GF-D8 (cell line): ENCODE data around the gene CCNY.
"Not testable (repeated sequence)": the region's sequence is repeated elsewhere in the genome, so short reads cannot be mapped to it uniquely, and the experiment has no call there.

Experiments used
- DNase-seq: peaks from one replicate; lab custom pipeline; 2025; lab: John Stamatoyannopoulos, UW

CCNY gene

DNA sequence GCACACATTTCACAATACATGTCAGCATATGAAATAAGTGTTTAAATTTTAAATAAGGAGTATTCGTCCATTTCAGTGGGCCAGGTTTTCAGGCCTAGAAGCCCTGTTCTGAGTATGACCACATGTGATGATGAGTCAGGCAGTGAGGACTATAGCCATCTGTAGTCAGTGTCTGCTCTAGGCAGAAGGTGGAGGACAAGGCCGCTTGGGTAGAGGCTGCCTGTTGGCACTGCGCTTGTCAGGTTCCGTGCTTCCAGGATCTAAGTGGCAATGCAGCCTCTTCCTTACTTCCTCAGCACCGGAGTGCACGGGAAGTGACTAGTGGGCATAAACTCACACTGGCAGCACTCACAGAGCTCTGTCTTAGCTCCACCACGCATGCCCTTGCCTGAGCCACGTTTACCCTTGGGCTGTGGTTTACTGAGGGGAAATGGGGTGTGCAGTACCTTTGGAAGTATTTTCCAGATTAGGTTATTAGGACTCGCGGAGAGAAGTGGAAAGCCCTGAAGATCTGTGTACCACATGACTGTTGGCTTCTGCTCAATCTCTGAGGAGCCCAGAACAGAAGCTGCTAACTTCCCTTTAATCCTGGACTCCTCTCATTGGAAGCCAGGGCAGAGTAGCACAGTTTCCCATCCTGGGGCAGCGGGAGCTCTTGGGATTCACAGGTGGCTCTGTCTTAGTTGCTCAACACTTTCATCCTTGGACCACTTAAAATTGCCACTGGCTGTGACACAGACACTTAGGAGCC is 181.3 kb downstream of the CCNY start:
- no peak for DNase-seq

DNA sequence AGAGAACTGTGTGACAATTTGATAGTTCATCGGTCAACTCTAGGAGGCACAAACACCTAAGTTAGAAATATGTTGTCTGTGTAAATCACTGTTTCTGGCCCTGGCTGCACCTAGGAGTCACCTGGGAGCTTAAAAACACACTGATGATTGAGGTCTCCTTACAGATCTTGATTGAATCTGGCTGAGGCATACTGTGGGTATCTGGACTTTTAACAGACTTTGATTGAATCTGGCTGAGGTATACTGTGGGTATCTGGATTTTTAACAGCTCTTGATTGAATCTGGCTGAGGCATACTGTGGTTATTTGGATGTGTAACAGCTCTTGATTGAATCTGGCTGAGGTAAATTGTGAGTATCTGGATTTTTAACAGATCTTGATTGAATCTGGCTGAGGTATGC is 181.9 kb downstream of the CCNY start:
- not testable (repeated sequence) for DNase-seq

- DNase-seq, result no peak
Measured at GRCh38 chr10:35520996-35521395, 184.7 kb downstream of the CCNY start.

DNA sequence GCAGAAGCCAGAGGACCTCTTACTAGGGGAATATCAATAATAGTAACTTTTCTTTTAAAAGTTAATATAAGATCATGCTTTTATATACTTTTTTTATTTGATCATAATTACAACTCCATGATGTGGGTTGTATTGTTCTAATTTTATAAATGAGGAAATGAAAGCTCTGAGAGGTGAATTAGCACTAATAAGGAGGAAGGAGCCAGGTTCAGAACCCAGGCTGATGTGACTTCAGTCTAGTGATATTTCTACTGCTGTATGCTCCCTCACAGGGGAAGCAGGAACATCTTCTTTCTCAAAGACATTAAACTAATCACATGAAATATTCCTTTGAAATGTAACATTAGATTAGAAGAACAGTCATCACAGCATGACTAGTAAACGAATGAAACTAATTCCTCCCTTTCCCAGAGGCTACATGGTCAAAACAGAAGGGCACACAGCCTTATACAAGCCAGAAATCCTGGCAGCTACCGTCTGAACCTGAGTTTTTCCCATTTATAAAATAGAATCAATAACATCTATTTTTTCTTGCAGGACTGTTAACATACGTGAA is 187.4 kb downstream of the CCNY start:
- no peak for DNase-seq

DNA sequence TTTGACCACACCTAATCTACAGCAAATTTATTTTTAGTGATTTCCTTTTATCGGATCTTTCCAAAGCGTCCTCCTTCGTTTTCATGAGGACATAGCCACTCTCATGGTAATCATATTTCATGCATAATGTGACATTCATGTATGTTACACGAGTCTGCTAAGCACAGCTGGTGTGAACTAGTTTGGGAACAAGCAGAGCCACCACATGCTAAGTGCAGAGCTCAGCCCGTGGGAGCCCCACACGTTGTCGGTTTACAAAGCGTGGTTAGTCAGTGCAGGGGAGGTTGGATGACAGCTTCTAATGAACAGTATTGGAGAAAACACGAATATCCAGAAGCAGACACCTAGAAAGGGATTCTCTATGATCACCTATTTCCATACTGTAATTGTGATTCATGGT is 190.4 kb downstream of the CCNY start:
- no peak for DNase-seq

DNA sequence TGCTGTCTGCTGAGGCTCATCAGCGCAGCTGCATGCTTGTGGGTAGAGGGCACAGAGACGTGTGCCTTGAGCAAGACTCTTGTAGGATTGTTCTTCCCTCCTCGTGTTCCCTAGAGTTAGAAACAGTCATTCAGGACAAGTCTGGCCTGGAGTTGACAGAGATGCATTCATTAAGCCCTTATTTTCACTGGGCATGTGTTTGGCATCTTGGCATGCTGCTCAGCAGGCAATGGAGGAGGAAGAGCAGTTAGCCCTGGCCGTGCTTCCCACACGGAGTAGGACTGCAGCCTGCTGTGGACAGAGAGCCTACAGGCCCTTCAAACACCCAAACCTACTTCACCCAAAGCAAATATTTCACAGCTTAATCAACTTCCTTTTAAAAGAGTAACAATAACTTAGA is 195.8 kb downstream of the CCNY start:
- no peak for DNase-seq

DNA sequence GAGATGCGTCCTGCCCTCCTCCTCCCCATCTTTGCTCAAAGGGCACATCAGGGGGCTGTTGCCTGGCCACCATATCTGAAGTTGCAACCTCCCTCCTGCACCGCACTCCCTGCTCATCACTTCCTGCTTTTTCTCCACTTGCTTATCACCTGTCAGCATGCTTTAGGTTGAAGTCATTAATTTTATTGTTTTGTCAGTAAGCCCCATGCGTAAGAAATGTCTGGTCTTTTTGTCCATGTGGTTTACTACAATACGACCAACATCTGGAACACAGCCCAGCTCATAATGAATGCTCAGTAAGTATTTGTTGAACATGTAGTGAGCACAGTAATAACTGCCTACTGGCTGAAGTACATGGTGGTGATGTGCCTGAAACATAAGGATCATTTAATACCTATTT is 197.3 kb downstream of the CCNY start:
- DNase-seq, result no peak

DNA sequence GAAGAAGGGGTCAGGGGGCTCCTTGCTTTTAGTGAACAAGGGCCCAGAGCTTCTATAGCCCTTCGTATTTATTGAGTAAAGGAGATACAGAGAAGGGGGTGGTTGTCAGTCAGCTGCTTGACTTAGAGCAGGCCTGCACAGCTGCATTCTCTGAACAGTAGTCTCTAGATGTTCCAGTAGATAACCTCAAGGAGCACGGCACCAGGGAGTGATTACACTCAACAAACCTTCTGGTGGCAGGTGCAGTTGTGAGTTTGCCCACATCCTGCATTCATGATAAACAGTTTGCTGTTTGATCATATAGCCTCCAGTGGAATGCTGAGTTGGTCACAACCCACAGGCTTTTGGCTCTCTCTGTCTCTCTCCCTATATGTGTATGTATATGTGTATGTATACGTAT is 198.8 kb downstream of the CCNY start:
- DNase-seq, result no peak

DNA sequence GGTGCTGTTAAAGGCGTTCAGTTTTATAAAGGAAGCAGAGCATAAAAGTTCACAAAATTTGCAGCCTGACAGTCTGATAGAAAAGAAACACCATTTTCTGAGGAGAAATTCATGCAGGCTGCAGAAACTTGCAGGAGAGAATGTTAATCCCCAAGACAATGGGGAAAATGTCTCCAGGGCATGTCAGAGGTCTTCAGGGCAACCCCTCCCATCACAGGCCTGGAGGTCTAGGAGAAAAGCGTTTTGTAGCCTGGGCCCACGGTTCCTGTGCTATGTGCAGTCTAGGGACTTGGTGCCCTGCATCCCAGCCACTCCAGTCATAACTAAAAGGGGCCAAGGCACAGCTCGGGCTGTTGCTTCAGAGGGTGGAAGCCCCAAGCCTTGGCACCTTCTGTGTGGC is 200.5 kb downstream of the CCNY start:
- no peak for DNase-seq

- not testable (repeated sequence) for DNase-seq
Measured at GRCh38 chr10:35537925-35538324, 201.6 kb downstream of the CCNY start.

GRCh38 chr10:35540296-35541164 is 204.2 kb downstream of the CCNY start:
- DNase-seq, result no peak

DNA sequence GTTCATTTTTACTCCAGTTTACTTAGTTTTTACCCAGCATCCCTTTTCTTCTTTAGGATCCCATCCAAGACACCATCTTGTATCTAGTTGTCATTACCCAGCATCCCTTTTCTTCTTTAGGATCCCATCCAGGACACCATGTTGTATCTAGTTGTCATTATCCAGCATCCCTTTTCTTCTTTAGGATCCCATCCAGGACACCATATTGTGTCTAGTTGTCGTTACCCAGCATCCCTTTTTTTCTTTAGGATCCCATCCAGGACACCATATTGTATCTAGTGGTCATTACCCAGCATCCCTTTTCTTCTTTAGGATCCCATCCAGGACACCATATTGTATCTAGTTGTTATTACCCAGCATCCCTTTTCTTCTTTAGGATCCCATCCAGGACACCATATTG is 205.4 kb downstream of the CCNY start:
- no peak for DNase-seq

DNA sequence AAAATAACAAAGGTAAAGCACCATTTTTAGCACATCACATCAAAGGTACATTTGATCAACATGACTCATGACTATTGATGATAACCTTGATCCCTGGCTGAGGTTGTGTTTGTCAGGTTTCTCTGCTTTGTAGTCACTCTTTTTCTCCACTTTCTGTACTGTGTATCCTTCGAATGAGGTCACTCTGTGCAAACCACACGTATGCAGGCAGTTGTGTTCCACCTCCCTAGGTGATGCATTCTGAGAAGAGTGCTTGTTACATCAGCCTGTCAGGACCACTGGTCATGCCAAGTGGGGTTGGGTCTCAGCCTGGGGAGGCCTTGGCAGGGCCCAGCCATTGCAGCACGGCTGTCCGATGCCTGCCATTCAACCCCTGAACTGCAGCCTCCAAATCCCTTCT is 206.0 kb downstream of the CCNY start:
- DNase-seq, result no peak

DNA sequence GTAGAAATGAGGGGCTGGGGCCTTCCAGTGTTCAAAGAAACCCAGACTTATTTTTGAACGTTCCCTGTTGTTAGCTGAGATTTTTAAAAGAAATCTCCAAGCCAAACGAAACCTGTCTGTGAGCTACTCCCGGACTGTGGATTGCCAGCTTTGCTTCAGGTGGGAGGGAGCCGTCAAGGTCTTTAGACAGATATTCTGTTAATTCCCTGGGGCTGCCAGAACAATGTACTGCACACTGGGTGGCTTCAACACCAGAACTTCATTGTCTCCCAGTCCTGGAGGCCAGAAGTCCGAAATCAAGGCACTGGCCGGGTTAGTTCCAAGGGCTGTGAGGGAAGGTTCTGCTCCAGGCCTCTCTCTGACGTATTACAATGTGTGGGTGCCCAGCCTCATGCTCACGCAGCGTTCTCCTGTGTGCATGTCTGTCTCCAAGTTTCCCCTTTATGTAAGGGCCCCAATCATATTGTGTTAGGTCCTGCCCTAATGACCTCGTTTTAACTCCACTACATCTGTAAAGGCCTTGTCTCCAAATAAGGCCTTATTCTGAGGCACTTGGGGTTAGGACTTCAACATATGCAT is 208.9 kb downstream of the CCNY start:
- DNase-seq, result no peak

GRCh38 chr10:35545878-35546590 is 209.7 kb downstream of the CCNY start:
- no peak for DNase-seq

DNA sequence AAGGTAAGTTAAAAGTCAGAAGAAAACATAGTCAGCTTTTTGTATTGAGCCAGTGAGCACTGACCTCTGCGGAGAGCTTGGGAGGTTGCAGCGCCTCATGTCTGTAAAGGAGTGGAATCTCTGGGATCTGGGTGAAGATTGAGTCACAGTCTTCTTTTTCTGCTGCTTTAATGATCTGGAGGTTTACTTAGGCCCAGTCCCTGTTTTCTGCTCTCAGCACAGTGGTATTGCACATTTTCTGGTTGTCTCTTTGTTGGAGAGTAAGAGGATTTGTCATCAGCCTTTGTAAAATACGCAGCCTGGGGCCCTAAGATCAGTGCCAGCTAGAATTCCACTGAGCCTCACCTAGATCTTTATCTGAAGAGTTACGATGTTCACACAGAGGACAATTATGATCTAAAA is 210.5 kb downstream of the CCNY start:
- no peak for DNase-seq

DNA sequence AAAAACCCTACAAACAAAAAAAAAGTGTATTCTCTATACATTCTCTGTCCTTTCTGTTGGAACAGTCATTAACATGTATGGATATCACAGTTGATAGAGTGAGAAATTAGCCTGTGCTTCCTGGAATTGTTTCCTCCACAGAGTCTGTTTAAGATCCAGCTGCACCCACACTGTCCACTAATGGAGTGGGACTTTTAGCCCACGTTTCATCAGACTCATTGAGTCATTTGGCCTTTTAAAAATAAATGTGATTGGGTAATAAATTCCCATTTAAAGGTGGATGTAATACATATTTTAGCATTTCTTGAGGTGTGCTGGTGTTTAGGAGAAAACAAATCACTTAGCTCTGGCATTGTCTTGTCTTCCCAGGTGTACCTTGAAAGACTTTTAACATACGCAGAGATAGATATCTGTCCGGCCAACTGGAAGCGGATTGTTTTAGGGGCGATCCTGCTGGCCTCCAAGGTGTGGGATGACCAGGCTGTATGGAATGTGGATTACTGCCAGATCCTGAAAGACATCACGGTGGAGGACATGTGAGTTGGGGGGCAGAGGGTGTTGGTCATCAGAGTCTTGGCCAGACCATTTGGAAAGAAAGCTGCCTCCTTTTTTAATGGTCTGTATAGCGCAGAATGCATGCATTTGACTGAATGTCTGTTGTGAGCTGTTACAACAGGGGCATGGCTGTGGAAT is 216.5 kb downstream of the CCNY start:
- DNase-seq, result no peak

- no peak for DNase-seq
Measured at GRCh38 chr10:35554036-35554435, 217.7 kb downstream of the CCNY start.

DNA sequence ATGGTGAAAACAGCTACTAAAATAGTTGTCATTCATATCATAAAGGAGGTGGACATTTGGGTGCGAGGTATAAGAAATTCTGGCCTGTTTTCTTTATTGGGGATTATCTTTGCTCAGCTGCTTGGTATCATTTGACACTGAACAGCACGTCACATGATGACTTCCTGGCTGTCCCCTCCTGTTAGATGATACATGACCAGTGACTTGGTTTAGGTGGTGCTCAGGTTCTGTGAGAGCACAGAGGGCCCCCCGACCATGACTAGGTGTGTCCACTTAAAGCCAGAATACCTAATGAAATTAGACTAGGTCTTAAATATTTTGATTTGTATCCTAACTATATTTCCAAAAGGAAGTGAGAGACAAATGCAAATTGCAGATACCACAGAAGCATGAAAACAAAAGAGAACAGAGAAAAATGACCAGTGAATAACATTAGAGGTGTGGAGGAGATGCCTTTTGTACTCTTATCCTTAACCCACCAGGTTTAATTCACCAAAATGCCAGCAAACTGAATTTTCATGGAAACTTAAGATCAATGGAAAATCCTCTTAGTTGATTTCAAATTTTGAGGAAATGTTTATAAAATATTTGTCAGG is 218.2 kb downstream of the CCNY start:
- no peak for DNase-seq

DNA sequence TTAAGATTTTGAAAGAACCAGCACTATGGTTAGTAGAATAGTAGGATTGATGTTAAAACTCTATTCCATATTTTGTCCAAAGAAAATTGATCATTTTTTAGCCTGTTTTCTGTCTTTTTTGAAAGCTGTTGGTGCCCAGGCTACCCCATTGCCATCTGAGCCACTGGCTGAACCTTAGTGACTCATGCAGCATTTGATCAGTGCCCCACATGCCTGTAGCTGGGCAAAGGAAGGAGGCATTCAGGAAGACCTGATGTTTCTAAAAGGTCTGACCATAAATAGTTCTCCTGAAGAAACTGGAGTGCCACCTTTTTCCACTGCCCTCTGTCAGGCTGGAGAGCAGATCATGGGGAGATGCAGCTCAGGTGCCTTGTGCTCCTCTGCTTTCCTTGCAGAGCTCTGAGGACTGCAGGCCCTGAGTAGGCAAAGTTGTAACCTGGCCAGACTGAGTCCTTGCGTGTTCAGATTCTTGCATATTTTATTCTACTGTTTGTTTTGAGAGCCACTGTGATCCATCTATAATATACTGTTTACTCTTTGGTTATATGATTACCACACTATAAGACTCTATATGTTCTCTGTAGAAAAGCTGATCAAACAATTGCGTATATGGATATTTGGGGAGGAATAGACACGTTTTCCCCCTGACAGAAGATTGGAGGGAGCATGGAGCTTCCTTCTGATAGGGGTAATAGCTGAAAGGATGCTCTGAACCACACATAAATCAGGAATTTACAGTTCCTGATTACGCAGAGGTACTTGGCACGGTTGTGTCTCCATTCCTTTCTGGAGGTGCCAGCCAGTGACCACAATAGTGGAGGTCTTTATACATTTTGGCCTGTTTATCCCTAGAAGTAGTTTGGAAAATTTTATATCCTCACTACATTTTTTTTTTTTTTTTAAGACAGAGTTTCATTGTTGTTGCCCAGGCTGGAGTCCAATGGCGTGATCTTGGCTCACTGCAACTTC is 219.9 kb downstream of the CCNY start:
- no peak for DNase-seq
